DND-41 (cell line): ENCODE data around the gene NID2.

Experiments used
- ATAC-seq: fragments of 200-7000 bp; cut with Tn5 transposase; 3 replicates; pipeline ENCODE4 v1.9.1; 2021; ENCODE audit warnings: low read depth; ENCODE audit not compliant: insufficient read depth
- DNase-seq: peaks from one replicate; pipeline ENCODE4 v3.0.0-alpha.2; 2020
- H2AFZ ChIP-seq: 2 replicates; pipeline ENCODE4 v1.6.0; 2012; ENCODE audit warnings: low read depth, low read length
- H3K27ac ChIP-seq: 2 replicates; pipeline ENCODE4 v1.5.1; 2012; ENCODE audit warnings: low read length, inconsistent platforms
- H3K27me3 ChIP-seq: fragments of 200-600 bp; sonication (generic); 2 replicates; pipeline ENCODE4 v1.6.0; 2012; ENCODE audit warnings: low read length, mild to moderate bottlenecking, inconsistent platforms; ENCODE audit not compliant: insufficient read depth, poor library complexity
- H3K36me3 ChIP-seq: 2 replicates; pipeline ENCODE4 v1.5.1; 2012; ENCODE audit warnings: low read length, inconsistent platforms; ENCODE audit not compliant: insufficient read depth
- H3K4me1 ChIP-seq: 2 replicates; pipeline ENCODE4 v1.5.1; 2012; ENCODE audit warnings: mild to moderate bottlenecking, low read length; ENCODE audit not compliant: insufficient read depth
- H3K4me2 ChIP-seq: 2 replicates; pipeline ENCODE4 v1.6.0; 2012; ENCODE audit warnings: mild to moderate bottlenecking, moderate library complexity, low read length, inconsistent platforms; ENCODE audit not compliant: insufficient read depth
- H3K4me3 ChIP-seq, 2 experiments: fragments of 200-600 bp in 1 of 2; shearing (Covaris generic) in 1 of 2; 2 replicates each; pipeline ENCODE4 v1.5.1; 2012 to 2016; ENCODE audit warnings: inconsistent platforms in 2 of 2, low read length in 2 of 2, mild to moderate bottlenecking in 2 of 2, low read depth in 1 of 2, moderate library complexity in 1 of 2
- H3K79me2 ChIP-seq: 2 replicates; pipeline ENCODE4 v1.6.0; 2012; ENCODE audit warnings: low read length, inconsistent platforms; ENCODE audit not compliant: insufficient read depth
- H3K9ac ChIP-seq: 2 replicates; pipeline ENCODE4 v1.6.0; 2012; ENCODE audit warnings: low read depth, mild to moderate bottlenecking, inconsistent platforms, low read length, moderate library complexity
- H3K9me3 ChIP-seq: 2 replicates; pipeline ENCODE4 v1.5.1; 2012; ENCODE audit warnings: low read length, moderate library complexity, mild to moderate bottlenecking, inconsistent platforms; ENCODE audit not compliant: insufficient read depth, severe bottlenecking
- H4K20me1 ChIP-seq: 2 replicates; pipeline ENCODE4 v1.6.0; 2012; ENCODE audit warnings: low read length; ENCODE audit not compliant: insufficient read depth
- CTCF ChIP-seq: IDR thresholded peaks from 2 replicates; pipeline ENCODE4 v1.5.1; 2012; ENCODE audit warnings: borderline replicate concordance, low read length, moderate library complexity, mild to moderate bottlenecking; ENCODE audit not compliant: poor library complexity, severe bottlenecking; ENCODE audit errors: extremely low read depth
- EZH2 ChIP-seq: IDR thresholded peaks from 3 replicates; pipeline ENCODE4 v1.6.1; 2012; ENCODE audit warnings: borderline replicate concordance, low read depth, mild to moderate bottlenecking, moderate library complexity, low read length, inconsistent platforms; ENCODE audit not compliant: severe bottlenecking

Gene NID2

GRCh38 chr14:52018970-52019369 is 49.9 kb downstream of the NID2 start:
- TF ChIP-seq EZH2 (no peak), CTCF (no peak)
- H3K9me3 ChIP-seq = no peaks in the 10 kb centered on the region
- DNase-seq = no peak
- peak overlapping the region; percentile 99 for H3K27ac ChIP-seq
- H2AFZ ChIP-seq = no peak overlapping the region
- 0 out of 2 replicates have a peak overlapping the region, but pooled peaks have one; percentile 2 for H3K4me2 ChIP-seq
- peak overlapping the region; percentile 22; the same call in 1 of the 2 replicates for H3K9ac ChIP-seq
- H3K27me3 ChIP-seq = no peaks in the 10 kb centered on the region
- no peak for ATAC-seq
- H3K4me1 ChIP-seq = peaks cover 86% of the 10 kb centered on the region
- 0 out of 2 replicates have a peak, but pooled peaks cover 3% of the 10 kb centered on the region for H3K79me2 ChIP-seq
- no peak overlapping the region for H3K4me3 ChIP-seq
- peaks cover 8% of the 10 kb centered on the region for H3K36me3 ChIP-seq
- H4K20me1 ChIP-seq = no peaks in the 10 kb centered on the region

- Histone ChIP-seq H3K36me3 (peaks cover 8% of the 10 kb centered on the region), H4K20me1 (no peaks in the 10 kb centered on the region)
Observed at GRCh38 chr14:52018252-52018651, 50.6 kb downstream of the NID2 start.

GRCh38 chr14:52015411-52016030 is 53.3 kb downstream of the NID2 start:
- DNase-seq (no peak), ATAC-seq (peak; percentile 30; the same call in 1 of the 3 replicates)
- no peaks in the 10 kb centered on the region for H4K20me1 ChIP-seq
- H3K27ac ChIP-seq = peak overlapping the region; percentile 52
- TF ChIP-seq CTCF = peak; percentile 59
- no peak for TF ChIP-seq EZH2
- no peak overlapping the region for H3K4me2 ChIP-seq
- no peak overlapping the region for H3K9ac ChIP-seq
- peaks cover 63% of the 10 kb centered on the region for H3K4me1 ChIP-seq
- no peak overlapping the region for H3K4me3 ChIP-seq
- peaks cover 27% of the 10 kb centered on the region for H3K36me3 ChIP-seq
- H3K27me3 ChIP-seq = no peaks in the 10 kb centered on the region
- no peak overlapping the region for H2AFZ ChIP-seq
- 0 out of 2 replicates have a peak, but pooled peaks cover 3% of the 10 kb centered on the region for H3K79me2 ChIP-seq
- no peaks in the 10 kb centered on the region for H3K9me3 ChIP-seq

More at GRCh38 chr14:52018252-52018651, 50.6 kb downstream of the NID2 start:
- DNase-seq (peak; percentile 41), ATAC-seq (peak; percentile 36; the same call in 1 of the 3 replicates)
- 0 out of 2 replicates have a peak, but pooled peaks cover 3% of the 10 kb centered on the region for H3K79me2 ChIP-seq
- H3K9me3 ChIP-seq = no peaks in the 10 kb centered on the region
- H3K27ac ChIP-seq = peak overlapping the region; percentile 99
- peaks cover 91% of the 10 kb centered on the region for H3K4me1 ChIP-seq
- no peak overlapping the region for H3K4me2 ChIP-seq
- H3K27me3 ChIP-seq = no peaks in the 10 kb centered on the region
- no peak overlapping the region for H2AFZ ChIP-seq
- TF ChIP-seq EZH2 = no peak
- TF ChIP-seq CTCF = no peak
- H3K9ac ChIP-seq = no peak overlapping the region
- H3K4me3 ChIP-seq = no peak overlapping the region
